Transverse colon (tissue), 4 donors: ENCODE measurements around the gene CRY1.

Experiments
- EP300 ChIP-seq: sonication (generic); formaldehyde crosslinking; IDR thresholded peaks from one replicate; pipeline ENCODE4 v1.6.1; 2017; ENCODE audit warnings: antibody characterized with exemption, low read depth
- POLR2A ChIP-seq: fragments of 450-650 bp; IDR thresholded peaks from one replicate; pipeline ENCODE4 v1.6.1; 2016; ENCODE audit warnings: antibody characterized with exemption, mild to moderate bottlenecking, moderate library complexity
- POLR2AphosphoS5 ChIP-seq, 3 donors: sonication (generic); formaldehyde crosslinking; IDR thresholded peaks; one replicate each; pipeline ENCODE4 v1.6.1; 2016; ENCODE audit warnings: antibody characterized with exemption in 3 of 3
- TF ChIP-seq, protein P1 (sequence below), 5 experiments: fragments of 200-600 bp in 3 of 5; fragments of 450-650 bp in 2 of 5; sonication (generic) in 3 of 5; IDR thresholded peaks; 1 replicate in 2 of 5; 2 replicates in 3 of 5; pipeline ENCODE4 v1.5.1; 2016 to 2017; ENCODE audit warnings: antibody characterized with exemption in 5 of 5, inconsistent platforms in 3 of 5, mild to moderate bottlenecking in 2 of 5, moderate library complexity in 1 of 5

- TF ChIP-seq, protein P1, sequence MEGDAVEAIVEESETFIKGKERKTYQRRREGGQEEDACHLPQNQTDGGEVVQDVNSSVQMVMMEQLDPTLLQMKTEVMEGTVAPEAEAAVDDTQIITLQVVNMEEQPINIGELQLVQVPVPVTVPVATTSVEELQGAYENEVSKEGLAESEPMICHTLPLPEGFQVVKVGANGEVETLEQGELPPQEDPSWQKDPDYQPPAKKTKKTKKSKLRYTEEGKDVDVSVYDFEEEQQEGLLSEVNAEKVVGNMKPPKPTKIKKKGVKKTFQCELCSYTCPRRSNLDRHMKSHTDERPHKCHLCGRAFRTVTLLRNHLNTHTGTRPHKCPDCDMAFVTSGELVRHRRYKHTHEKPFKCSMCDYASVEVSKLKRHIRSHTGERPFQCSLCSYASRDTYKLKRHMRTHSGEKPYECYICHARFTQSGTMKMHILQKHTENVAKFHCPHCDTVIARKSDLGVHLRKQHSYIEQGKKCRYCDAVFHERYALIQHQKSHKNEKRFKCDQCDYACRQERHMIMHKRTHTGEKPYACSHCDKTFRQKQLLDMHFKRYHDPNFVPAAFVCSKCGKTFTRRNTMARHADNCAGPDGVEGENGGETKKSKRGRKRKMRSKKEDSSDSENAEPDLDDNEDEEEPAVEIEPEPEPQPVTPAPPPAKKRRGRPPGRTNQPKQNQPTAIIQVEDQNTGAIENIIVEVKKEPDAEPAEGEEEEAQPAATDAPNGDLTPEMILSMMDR (IDR thresholded peaks at IDR 0.05) = no peak
- TF ChIP-seq POLR2A (no peak), POLR2AphosphoS5 (IDR thresholded peaks at IDR 0.05) (no peak), EP300 (no peak)
Measured at GRCh38 chr12:106997916-106998315, 95.4 kb downstream of the CRY1 start.
